ENCODE measurements around the gene COG6. TPM values are rescaled to one million over a fixed set of nuclear protein-coding genes. Genes with fewer than 3 reads are reported as not detected.

Gene COG6
- total and polyA plus RNA-seq, 11 donors = 6.3 to 52.7 (median 26.8) TPM

Small RNA genes lying within 50 kb of the gene (microRNA-seq; reads per million reads assigned to microRNA genes)
- 0 reads per million in 4 donors for gene MIR4305

Other genes starting within 250 kb of the COG6 start
- gene LHFPL6, start 52.5 kb upstream of the COG6 start, total RNA-seq = 10 to 100 TPM; 34.4 to 74.4 (median 55.3) TPM
- gene LHFPL6, start 52.5 kb upstream of the COG6 start, polyA plus RNA-seq = 10 to 100 TPM; 40.7 to 41.8 TPM